Fibroblast of the aortic adventitia (primary cell): Measurements from ENCODE around the gene ACTR1A. TPM values are rescaled to one million over a fixed set of nuclear protein-coding genes. Genes with fewer than 3 reads are reported as not detected.
"Not testable (repeated sequence)": the region's sequence is repeated elsewhere in the genome, so short reads cannot be mapped to it uniquely, and the experiment has no call there.

Source experiments
- DNase-seq: peaks from one replicate; pipeline ENCODE4 v3.0.0-alpha.2; 2010; ENCODE audit warnings: low read depth
- H3K4me3 ChIP-seq: 2 replicates; pipeline ENCODE4 v1.5.1; 2011; ENCODE audit warnings: low read depth, mild to moderate bottlenecking, control low read depth, low read length, moderate library complexity
- total RNA-seq: library from RNA; depleted of rRNA; stranded (reverse); fragments of >200 nt; gene quantifications from 2 replicates; pipeline ENCODE4 v1.2.3, GENCODE V29; 2012; ENCODE audit warnings: low replicate concordance
- TF ChIP-seq, protein P1 (sequence below): IDR thresholded peaks from 2 replicates; pipeline ENCODE4 v1.5.1; 2011; ENCODE audit warnings: mild to moderate bottlenecking, low read length, control low read depth, inconsistent platforms; ENCODE audit not compliant: insufficient read depth

ACTR1A gene
- total RNA-seq, 1 donor = 105 TPM

DNA sequence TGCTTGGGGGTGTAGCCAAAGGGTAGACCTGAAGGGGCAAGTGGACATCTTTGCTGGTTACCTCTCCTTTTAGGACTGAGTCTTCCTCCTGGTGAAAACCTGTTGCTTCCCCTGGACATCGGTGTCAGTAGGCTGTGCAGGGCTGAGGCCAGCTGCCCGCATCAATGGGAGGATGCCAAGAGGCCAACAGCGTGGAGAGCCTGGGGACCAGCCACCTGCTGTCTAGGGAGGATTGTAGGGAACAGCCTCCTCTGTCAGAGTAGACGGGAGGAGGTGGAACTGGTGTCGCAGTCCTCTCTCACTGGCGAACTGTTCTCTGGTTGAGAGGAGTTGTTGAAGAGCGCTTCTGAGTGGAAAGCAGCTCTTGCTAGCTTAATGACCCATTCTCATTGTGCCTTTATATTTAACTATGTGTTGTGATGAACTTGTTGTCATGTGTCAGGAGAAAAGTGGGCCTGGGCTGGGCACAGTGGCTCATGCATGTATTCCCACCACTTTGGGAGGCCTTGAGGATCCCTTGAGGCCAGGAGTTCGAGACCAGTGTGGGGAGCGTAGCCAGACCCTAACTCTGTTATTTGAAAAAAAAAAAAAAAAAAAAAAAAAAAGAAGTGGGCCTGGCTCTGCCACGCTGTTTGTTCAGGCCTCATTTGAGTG lies 3.1 kb upstream of the ACTR1A start:
- no peak for DNase-seq
- H3K4me3 ChIP-seq = peak overlapping the region; percentile 96
- TF ChIP-seq, protein P1, sequence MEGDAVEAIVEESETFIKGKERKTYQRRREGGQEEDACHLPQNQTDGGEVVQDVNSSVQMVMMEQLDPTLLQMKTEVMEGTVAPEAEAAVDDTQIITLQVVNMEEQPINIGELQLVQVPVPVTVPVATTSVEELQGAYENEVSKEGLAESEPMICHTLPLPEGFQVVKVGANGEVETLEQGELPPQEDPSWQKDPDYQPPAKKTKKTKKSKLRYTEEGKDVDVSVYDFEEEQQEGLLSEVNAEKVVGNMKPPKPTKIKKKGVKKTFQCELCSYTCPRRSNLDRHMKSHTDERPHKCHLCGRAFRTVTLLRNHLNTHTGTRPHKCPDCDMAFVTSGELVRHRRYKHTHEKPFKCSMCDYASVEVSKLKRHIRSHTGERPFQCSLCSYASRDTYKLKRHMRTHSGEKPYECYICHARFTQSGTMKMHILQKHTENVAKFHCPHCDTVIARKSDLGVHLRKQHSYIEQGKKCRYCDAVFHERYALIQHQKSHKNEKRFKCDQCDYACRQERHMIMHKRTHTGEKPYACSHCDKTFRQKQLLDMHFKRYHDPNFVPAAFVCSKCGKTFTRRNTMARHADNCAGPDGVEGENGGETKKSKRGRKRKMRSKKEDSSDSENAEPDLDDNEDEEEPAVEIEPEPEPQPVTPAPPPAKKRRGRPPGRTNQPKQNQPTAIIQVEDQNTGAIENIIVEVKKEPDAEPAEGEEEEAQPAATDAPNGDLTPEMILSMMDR = no peak

DNA sequence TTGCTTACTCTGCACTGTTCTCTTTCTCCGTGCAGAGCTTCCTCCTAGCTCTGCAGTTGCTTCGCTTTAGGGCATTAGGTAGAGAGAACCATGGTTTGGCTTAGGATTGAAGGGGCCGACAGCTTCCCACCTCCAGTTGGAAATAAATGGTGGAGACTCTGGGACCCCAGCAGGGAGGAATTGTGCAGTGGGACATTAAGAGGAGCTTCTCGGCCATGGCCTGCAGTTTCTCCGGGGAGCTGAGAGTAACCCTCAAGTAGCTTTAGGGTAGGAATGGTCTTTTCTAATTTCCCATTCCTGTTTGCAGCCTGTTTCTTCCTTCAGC lies 2.4 kb upstream of the ACTR1A start:
- TF ChIP-seq, protein P1 = no peak
- H3K4me3 ChIP-seq = peak overlapping the region; percentile 96
- DNase-seq = no peak

DNA sequence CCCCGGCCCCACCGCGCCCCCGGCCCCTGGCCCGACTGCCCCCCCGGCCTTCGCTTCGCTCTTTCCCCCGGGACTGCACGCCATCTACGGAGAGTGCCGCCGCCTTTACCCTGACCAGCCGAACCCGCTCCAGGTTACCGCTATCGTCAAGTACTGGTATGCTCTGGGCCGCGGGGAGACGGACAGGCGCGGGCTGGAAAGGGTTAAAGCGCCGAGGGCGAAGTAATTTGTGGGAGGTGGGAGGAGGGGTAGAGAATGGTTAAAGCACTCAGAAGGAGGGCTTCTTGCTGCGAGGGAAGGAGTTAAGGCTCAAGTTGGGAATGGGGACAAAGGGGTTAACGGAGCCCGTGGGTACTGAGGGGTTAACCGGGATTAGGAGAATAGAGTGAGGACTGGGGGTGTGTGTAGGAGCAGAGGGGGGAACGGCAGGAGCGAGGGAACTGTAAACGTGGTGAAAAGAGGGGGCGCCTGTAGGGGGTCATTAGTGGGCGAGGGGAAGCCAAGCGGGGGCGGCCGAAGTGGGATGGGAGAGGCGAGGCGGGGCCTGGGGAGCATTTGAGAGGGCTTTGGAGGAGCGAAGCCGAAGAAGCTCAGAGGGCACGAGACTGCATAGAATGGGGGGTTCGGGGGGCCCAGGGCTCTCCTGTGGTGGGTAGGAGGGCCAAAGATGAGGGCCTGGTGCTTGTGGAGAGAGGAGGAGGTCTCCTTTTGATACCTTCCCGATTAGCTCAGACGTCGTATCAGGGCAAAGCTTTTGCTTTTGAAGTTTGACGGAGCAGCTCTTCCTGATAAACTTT lies 1.9 kb upstream of the ACTR1A start:
- DNase-seq = no peak
- H3K4me3 ChIP-seq = peak overlapping the region; percentile 96
- TF ChIP-seq, protein P1 = no peak

DNA sequence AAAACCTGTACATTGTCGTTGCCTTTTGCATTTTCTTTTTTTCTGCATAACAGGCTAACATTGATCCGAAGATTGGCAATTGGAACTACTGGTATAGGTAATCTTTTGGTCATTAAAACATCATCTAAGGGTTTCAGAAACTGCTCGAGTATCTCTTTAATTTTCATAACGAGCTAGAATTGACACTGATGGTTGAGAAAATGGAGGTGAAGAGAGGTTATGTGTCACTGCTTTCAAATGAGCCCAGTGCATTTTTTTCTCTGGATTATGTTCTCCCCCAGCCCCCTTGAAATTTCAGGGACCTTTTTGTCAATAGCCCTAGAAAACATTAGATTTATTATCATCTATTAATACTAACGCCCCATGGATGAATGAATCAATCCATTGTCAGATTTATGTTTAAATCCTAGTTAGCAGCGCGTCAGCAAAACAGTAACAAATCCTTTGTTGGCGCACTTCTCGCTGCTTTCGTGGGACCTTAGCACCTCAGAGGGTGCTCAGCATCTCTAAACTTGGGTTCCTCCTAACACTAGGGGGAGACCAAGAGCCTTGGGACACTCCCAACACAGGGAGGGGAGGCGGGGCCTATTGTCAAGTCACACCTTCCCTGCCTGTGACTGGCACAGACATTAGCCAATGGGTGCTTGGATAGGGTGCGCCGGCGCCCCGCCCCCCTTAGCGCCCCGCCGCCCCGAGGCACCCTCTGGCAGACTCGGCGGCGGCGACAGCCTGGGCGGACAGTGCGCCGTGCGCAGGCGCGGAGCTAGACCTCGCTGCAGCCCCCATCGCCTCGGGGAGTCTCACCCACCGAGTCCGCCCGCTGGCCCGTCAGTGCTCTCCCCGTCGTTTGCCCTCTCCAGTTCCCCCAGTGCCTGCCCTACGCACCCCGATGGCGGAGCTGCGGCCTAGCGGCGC lies 1.0 kb upstream of the ACTR1A start, which contains the start of gene SUFU:
Gene SUFU, plus strand, starts transcription at position 709 of the 915 bp plus-strand sequence. Its CDS starts 181 bp downstream, at position 890.
- H3K4me3 ChIP-seq = peak within 1 kb of the TSS; percentile 96
- peak; percentile 99 for DNase-seq
- TF ChIP-seq, protein P1 = peak; percentile 97

DNA sequence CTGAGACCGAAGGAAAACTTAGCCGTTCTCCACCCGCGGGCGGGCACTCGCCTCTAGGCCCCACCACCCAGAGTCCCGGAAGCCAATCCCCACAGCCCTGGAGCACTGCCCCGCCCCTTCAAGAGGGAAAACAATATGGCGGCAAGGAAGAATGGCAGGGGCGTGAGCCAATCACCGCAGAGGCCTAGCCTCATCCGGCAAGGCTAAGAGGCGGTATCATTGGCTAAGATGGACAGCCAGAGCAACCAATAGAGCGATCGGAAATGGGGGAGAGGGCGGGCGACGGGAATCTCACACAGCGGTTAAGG lies 529 bp downstream of the ACTR1A start:
- TF ChIP-seq, protein P1 = no peak
- H3K4me3 ChIP-seq = peak overlapping the region; percentile 95
- peak; percentile 100 for DNase-seq

DNA sequence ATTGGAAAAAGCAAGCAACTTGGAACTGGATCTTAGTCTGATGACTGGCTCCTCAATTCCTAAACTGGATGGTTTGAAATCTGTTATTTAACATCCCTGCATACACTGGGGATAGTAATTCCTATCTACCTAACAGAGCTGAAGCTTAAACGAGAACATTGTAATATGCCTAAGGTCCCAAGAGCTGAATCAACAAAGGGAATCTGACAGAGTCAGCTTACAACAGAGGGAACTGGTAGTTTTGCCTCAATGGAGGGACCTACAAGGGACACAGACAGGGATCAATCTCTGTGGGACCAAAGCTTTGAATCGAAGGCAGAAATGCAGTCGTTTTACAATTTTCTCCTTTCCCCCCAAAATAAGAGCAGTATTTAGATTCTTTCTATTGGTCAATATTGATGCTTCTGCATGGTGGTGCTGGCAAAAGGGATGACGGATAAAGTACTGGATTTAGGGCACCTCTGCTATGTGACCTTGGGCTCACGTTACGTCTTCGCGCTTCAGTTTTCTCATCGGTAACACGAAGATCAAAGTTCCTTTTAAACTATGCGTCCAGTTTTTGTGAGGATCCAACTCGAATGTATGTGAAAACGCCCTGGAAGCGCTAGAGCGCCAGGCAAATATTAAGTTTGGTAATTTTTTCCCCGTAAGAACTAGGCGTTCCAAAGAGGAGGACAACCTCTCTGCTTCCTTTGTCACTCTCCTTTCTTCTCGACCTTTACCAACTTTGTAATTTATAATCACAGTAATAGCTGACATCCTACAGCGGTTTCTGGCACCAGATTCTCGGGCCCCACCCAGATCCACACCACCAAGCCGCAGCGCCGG lies 1.1 kb downstream of the ACTR1A start:
- H3K4me3 ChIP-seq = peak overlapping the region; percentile 80
- TF ChIP-seq, protein P1 = no peak
- DNase-seq = no peak

DNA sequence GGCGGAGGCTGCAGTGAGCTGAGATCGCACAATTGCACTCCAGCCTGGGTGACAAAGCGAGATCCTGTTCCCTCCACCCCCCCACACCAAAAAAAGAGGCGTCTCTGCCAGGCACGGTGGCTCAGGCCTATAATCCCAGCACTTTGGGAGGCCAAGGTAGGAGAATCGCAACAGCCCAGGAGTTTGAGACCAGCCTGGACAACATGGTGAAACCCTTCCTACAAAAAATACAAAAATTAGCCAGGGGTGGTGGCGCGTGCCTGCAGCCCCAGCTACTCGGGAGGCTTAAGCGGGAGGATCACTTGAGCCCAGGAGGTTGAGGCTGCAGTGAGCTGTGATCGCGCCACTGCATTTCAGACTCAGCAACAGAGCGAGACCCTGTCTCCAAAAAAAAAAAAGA lies 1.8 kb downstream of the ACTR1A start:
- H3K4me3 ChIP-seq = not testable (repeated sequence)

More for the DNA sequence above, 1.8 kb downstream of the ACTR1A start:
- DNase-seq = not testable (repeated sequence)
